DMS114 treated with DMSO at 0.1 percent for 48 hours (cell line): Measurements from ENCODE around the gene CAVIN1.
A peak's percentile ranks its signal among the peaks of the same experiment; 100 is the strongest.
"Not testable (repeated sequence)": the region's sequence is repeated elsewhere in the genome, so short reads cannot be mapped to it uniquely, and the experiment has no call there.

Source experiments
- DNase-seq: peaks from one replicate; lab custom pipeline; 2025; ENCODE audit not compliant: unreplicated experiment; lab: John Stamatoyannopoulos, UW

CAVIN1 gene

GRCh38 chr17:42405963-42406495, 17.0 kb downstream of the CAVIN1 start:
- peak; percentile 34 for DNase-seq

- DNase-seq: no peak
Measured at GRCh38 chr17:42405076-42405475, 18.0 kb downstream of the CAVIN1 start.

GRCh38 chr17:42404326-42405055, 18.6 kb downstream of the CAVIN1 start:
- DNase-seq: no peak

GRCh38 chr17:42403150-42403549, 19.9 kb downstream of the CAVIN1 start:
- no peak for DNase-seq

- DNase-seq: no peak
Measured at GRCh38 chr17:42402117-42402516, 20.9 kb downstream of the CAVIN1 start.

- DNase-seq: not testable (repeated sequence)
Measured at GRCh38 chr17:42400844-42401375, 22.1 kb downstream of the CAVIN1 start.

GRCh38 chr17:42399948-42400843, 22.9 kb downstream of the CAVIN1 start:
- DNase-seq: no peak

GRCh38 chr17:42399121-42399520, 23.9 kb downstream of the CAVIN1 start:
- no peak for DNase-seq

GRCh38 chr17:42395601-42396000, 27.5 kb downstream of the CAVIN1 start:
- not testable (repeated sequence) for DNase-seq

GRCh38 chr17:42394838-42395237, 28.2 kb downstream of the CAVIN1 start:
- DNase-seq: no peak

GRCh38 chr17:42392692-42393415, 30.2 kb downstream of the CAVIN1 start:
- DNase-seq: no peak

GRCh38 chr17:42391439-42391838, 31.6 kb downstream of the CAVIN1 start:
- DNase-seq: not testable (repeated sequence)

GRCh38 chr17:42389899-42390298, 33.2 kb downstream of the CAVIN1 start:
- no peak for DNase-seq

- peak; percentile 39 for DNase-seq
Measured at GRCh38 chr17:42389135-42389417, 34.0 kb downstream of the CAVIN1 start.

- DNase-seq: peak; percentile 98
Measured at GRCh38 chr17:42388381-42389134, 34.5 kb downstream of the CAVIN1 start, which contains the start of gene STAT3. TSS of gene STAT3 (minus strand) at chr17:42388442. CDS start at chr17:42348516, 39,926 bp downstream.

- DNase-seq: no peak
Measured at GRCh38 chr17:42387661-42388380, 35.2 kb downstream of the CAVIN1 start.

GRCh38 chr17:42386777-42387657, 36.0 kb downstream of the CAVIN1 start:
- DNase-seq: no peak

GRCh38 chr17:42381898-42382297, 41.2 kb downstream of the CAVIN1 start:
- DNase-seq: no peak

GRCh38 chr17:42380935-42381334, 42.1 kb downstream of the CAVIN1 start:
- no peak for DNase-seq
